Cerebellar nuclear complex (tissue), 1 donor: ENCODE data around the gene STK26.
"Not testable (repeated sequence)": the region's sequence is repeated elsewhere in the genome, so short reads cannot be mapped to it uniquely, and the experiment has no call there.

Source experiments
- DNase-seq, 2 experiments: peaks; one replicate each; lab custom pipeline; 2025; lab: John Stamatoyannopoulos, UW

The STK26 gene

DNA sequence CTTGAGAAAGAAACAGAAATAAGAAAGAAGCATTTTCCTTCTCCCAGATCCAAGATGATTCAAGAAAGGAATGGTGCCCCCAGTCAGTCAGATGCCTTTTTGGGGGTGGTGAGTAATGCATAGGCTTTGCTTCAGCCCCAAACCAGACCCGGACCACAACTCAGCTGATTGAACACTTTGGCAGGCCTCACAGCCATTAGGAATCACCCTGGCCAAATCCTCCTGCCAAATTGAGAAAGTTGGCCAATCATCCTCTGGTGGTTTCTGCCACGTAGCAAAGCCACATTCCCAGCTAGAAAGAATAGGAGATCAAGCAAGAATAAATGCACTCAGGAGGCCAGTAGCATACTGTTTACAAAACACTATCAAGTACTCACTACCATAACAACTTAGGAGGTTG is 71.1 kb downstream of the STK26 start:
- no peak for DNase-seq

DNA sequence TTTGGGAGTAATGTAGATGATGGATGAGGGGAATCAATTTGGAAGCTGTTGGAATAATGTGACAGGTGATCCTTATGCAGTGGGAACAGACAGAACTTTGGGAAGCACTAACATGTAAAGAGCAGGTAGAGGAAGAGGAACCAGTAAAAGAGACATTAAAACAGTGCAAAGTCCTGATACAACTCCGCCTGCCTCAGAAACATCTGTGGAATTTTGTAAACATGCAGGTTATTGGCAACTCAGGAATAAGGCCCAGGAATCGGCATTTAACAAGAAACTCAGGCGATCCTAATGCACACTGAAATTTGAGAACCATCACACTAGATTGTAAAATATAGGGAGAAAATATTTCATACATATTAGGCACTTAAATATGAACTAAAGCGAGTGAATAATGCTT is 75.6 kb downstream of the STK26 start:
- not testable (repeated sequence) for DNase-seq

DNA sequence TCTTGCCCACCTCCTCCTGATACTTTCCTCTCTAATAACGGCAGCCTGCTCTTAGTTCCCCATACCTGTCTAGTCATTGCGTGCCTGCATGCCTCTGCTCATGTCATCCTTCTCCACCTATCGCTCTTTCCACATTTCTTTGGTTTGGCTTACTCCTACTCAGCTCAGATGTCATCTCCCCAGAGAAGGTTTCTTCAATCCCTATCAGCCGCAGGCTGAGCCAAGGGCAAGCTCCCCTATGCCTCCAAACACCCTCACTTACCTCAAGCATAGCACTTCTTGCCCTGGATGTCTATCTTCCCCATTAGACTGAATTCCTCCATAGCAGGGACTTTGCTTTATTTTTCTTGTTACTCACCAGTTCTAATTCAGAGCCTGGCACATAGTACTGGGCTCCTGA is 78.1 kb downstream of the STK26 start:
- no peak for DNase-seq

GRCh38 chrX:132101799-132102198 is 78.7 kb downstream of the STK26 start:
- no peak for DNase-seq

- DNase-seq, result no peak
Observed at GRCh38 chrX:132107291-132107690, 84.2 kb downstream of the STK26 start.

DNA sequence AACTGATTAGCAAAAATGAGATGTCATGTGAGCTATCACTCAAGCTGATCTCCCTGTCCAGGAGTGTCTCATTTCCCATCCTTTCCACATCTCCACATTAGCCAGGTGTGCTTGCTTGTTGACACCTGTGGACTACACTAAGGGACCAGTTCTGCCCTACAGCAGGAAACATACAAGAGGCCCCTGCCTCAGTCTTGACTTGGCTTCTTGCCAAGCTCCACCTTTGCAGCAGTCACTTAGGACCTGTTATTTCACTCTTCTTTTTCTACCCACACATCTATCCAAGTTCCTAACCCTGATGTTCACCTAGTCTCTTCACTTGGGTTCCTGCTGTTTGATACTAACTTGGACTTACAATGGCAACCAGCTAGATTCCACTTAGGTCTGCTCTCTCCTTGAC is 91.5 kb downstream of the STK26 start:
- no peak for DNase-seq

- DNase-seq, result no peak
Observed at GRCh38 chrX:132115792-132116191, 92.7 kb downstream of the STK26 start.

DNA sequence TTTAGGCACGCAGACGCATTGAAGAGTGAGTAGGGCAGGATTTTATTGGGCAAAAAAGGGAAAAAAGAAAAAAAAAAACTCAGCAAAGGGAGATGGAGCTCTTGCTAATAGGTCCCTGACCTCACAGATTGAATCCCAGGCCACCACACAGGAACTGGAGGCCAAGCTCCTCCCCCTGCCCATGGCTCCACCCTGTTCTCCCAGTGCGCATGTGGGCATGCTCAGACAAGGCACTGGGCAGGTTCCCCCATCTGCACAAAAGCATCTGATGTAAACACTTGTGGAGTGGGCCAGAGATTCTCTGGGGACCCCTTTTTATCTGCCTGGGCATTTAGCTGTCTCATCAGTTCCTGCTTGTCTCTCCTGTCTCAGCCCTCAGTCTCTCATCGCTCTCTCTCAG is 95.3 kb downstream of the STK26 start:
- DNase-seq, result no peak

GRCh38 chrX:132119283-132119682 is 96.2 kb downstream of the STK26 start:
- DNase-seq, result no peak

GRCh38 chrX:132119821-132120515 is 96.9 kb downstream of the STK26 start:
- DNase-seq, result no peak

- DNase-seq, result no peak
Observed at GRCh38 chrX:132120913-132121312, 97.8 kb downstream of the STK26 start.
